GM21737 (cell line): Measurements from ENCODE around the gene SLC17A5.

Source experiments
- ATAC-seq: cut with Tn5 transposase; IDR thresholded peaks from one replicate; pipeline ENCODE4 v1.9.1; 2021; ENCODE audit warnings: mild to moderate bottlenecking, moderate library complexity; ENCODE audit not compliant: unreplicated experiment

Gene SLC17A5

DNA sequence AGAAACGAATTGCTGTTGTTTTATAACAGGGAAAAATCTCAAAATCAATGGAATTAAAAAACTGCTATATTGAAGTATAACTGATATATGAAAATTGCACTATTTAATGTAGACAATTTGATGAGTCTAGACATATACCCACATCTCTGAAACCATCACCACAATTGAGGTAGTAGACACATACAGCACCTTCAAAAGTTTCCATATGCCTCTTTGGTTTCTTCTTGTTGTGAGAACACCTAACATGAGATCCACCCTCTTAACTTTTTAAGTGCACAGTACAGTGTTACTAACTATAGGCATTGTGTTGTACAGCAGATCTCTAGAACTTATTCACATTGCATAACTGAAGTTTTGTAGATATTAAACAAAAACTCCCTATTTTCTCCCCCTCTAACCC, 14.0 kb upstream of the SLC17A5 start:
- ATAC-seq: no peak

- ATAC-seq: no peak
These were observed 12.6 kb upstream of the SLC17A5 start for GRCh38 chr6:73666393-73666792.

GRCh38 chr6:73665686-73666319, 12.0 kb upstream of the SLC17A5 start:
- no peak for ATAC-seq

DNA sequence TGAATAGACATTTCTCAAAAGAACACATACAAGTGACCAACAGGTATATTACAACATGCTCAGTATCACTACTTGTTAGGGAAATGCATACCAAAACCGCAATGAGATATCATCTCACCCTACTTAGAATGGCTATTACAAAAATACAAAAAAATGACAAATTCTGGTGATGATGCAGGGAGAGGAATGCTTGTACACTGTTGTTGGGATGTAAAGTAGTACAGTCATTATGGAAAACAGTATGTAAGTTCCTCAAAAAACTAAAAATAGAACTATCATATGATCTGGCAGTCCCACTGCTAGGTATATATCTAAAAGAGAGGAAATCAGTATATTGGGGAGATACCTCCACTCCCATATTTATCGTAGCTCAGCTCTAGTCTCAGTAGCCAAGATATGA, 10.9 kb upstream of the SLC17A5 start:
- ATAC-seq: no peak

DNA sequence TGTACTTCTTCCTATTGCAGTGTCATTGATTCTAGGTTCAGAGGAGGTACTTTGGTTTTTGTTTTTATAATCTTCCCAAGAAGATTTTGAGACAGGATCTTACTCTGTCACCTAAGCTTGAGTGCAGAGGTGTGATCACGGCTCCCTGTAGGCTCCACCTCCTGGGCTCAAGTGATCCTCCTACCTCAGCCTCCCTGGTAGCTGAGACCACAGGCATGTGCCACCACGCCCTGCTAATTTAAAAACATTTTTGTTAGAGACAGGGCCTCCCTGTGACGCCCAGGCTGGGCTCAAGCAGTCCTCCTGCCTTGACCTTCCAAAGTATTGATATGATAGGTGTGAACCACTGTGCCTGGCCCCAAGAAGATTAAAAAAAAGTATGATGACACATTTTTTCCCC, 3.4 kb upstream of the SLC17A5 start:
- no peak for ATAC-seq

GRCh38 chr6:73656531-73657145, 2.8 kb upstream of the SLC17A5 start:
- no peak for ATAC-seq

DNA sequence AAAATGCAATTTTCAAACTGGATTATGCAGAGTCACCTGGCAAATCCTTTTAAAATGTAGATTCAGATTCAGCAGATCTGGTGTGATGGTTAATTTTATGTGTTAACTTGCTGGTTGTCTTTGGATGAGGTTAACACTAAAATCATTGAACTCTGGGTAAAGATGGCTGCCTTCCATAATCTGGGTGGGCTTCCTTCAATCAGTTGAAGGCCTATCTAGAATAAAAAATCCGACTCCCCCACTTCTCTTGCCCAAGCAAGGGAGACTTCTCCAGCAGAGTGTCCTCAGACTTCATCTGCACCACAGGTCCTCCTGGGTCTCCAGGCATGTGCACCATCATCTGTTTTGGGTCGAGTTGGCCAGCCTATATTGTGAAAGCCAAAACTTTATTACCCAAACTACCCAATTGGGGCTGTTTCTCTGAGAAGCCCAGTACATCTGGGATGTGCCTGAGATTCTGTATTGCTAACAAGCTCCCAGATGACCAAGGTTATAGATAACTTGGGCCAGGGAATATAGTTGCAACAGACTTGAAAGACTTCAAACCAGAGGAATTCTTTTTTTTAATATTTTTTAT, 1.6 kb upstream of the SLC17A5 start:
- ATAC-seq: no peak

- ATAC-seq: peak; percentile 43
These were observed 888 bp downstream of the SLC17A5 start for GRCh38 chr6:73652637-73653570.

GRCh38 chr6:73649783-73650182, 4.0 kb downstream of the SLC17A5 start:
- ATAC-seq: no peak

DNA sequence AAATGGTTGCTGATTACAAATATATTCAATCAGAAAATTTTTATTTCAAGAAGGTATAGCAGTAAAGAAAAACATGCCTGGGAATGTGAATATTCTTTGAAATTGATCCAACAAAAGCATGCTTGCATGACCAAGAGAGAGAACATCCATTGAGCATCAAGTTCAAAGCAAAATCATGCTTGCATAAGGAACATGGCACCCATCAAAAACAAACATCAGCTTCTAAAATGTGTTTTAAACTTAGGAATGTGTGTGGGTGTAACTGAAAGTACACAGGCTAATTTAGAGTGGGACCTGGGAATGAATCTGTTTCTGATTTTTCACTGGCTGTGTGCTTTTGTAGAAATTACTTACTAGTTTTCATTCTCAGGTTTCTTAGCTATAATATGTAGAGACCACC, 5.6 kb downstream of the SLC17A5 start:
- no peak for ATAC-seq

DNA sequence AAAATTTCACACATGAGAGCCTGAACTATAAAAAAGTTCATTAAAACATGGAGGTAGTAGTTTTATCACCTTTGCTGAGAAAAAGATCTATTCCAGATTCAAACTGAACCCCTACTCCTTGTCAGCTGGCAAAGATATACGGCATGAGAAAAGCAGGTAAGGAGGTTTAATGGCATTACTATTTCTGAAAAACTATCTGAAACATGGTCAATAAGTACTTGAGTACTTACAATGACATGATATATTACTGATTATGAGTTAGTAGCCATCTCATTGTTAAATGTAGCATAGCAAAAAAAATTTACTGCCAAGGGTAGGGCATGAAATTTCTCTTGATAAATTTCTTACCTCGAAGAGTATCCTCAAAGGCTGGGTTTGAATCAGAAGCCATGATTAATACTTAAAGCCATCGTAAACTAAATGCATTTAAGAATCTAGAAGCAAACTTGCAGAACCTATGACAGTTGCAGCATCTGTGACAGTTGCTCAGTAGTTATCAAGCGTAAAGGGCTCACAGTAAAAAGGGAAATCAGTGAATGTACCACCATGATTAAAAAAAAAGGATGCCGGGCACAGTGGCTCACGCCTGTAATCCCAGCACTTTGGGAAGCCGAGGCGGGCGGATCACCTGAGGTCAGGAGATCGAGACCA, 8.7 kb downstream of the SLC17A5 start:
- ATAC-seq: no peak

- ATAC-seq: no peak
These were observed 9.8 kb downstream of the SLC17A5 start for GRCh38 chr6:73644030-73644429.

DNA sequence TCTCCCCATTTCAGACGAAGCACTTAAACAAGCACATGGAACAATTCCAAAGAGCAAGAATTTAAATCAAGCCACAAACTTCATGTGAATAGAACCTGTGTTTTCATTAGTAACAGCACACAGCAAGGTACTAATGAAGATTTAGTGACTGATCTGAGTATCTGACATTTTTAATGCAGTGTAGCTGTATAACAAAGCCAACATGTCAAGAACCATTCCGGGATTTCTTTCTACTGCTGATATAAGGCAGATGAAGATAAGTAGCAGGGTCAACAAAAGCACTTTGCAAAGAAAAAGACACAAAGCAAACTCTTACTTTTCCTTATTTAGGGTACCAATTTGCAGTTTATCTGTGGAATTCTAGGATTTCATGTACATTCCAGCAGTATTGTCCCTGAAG, 11.3 kb downstream of the SLC17A5 start:
- ATAC-seq: no peak

- no peak for ATAC-seq
These were observed 13.5 kb downstream of the SLC17A5 start for GRCh38 chr6:73640179-73640750.

- no peak for ATAC-seq
These were observed 14.8 kb downstream of the SLC17A5 start for GRCh38 chr6:73639040-73639439.

DNA sequence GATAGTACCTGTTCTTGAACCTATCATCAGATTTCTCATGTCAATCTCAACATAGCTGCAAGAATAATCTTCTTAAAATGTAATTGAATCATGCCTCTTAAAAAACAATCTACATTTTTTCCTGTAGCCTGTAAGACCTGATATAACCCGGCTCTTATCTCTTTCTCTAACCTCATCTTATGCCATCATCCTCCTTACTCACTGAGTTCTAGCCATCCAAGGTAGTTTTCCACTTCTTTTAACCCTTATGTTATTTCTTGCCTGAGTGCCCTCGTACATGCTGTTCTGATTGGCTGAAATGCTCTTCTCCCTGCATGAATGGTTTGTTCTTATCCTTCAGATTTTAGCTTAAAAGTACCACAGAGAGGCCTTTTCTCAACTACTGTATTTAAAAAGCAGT, 16.4 kb downstream of the SLC17A5 start:
- ATAC-seq: no peak

DNA sequence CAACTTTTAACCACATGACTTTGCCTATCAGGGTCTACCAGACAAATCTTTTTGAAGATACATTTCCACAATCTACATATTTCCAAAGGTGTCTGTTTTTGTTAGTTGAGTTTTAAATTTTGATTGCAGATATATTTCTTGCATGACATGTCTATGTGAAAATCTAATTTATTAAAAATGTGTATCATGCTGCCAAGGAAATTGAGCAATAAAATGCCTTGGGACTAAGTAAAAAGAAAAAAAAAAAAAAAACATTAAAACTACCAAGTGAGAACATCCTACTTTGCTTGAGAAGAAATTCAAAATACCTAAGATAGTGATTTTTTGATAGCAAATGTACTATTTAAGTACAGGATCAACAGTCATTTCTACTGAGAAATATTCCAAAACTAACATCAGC, 17.7 kb downstream of the SLC17A5 start:
- ATAC-seq: no peak

GRCh38 chr6:73632346-73632745, 21.4 kb downstream of the SLC17A5 start:
- no peak for ATAC-seq

DNA sequence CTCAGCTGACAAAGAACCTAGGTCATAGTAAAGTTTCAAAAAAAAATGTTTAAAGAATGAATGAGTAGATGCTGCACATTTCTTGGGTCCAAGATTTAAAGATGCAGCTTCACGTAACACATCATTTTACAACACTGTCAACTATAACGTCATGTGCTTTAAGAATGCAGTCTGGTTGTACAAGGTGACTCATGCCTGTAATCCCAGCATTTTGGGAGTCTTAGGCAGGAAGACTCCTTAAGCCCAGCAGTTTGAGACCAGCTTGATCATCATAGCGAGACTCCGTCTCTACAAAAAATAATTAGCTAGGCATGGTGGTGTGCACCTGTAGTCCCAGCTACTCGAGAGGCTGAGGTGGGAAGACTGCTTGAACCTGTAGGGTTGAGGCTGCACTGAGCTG, 21.9 kb downstream of the SLC17A5 start:
- ATAC-seq: no peak

GRCh38 chr6:73630401-73630800, 23.4 kb downstream of the SLC17A5 start:
- ATAC-seq: no peak

DNA sequence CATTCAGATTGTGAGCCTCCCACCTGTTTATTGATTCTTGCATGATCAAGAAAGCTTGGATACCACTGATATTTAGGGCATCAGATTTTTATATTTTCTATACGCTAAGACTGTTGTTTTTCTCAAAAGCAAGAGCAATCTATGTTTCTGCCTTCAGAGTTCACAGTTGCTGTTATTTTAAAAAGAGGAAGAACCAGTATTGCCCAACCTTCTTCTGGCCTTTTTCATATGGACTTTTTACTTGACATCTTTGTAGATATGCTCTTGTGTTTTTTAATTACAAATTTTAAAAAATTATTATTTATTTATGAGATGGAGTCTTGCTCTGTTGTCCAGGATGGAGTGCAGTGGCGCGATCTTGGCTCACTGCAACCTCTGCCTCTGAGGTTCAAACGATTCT, 28.9 kb downstream of the SLC17A5 start:
- no peak for ATAC-seq
